ENCODE measurements around the gene DLL4. TPM values are rescaled to one million over a fixed set of nuclear protein-coding genes. Genes with fewer than 3 reads are reported as not detected.

Gene DLL4
- total and polyA plus RNA-seq, 4 donors: 11.8 to 31.8 (median 17.1) TPM

DNA sequence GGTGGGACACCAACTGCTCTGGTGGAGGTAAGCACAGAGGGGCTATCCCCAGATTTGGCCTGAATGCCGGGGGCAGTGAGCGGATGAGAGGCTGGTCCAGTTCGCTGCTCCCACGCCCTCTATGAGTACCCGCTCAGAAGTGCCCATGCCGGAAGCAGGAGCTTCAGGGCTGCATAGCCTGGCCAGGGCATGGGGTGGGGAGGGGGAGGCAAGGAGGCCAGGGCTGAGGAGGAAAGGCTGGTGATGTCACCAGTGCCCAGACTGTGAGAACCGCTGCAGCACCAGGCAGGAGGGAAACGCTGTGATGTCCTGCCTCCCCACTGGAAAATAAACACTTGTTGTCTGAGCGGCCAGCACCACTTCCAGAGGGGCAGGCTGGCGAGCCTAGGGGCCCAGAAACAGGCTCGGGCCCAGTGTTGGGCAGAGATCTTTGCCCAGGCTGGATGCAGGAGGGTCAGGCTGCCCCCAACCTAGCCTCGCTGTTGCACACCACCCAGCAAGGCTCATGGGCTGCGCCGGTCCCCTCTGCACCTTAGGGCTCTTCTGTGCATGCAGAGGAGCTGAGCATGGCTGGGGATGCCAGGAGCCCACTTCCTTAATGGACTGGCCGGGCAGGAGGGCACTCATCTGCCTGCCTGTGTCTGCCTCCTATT is 10.9 kb upstream of the DLL4 start:
- Histone ChIP-seq H3K9me3 (ENCODE audit: control insufficient read depth in 4 of 4, insufficient read depth in 3 of 4, low read length in 3 of 4) (no peaks in the 10 kb centered on the region), H3K9ac (ENCODE audit: insufficient read depth in 1 of 2, low read length in 2 of 2) (no peak overlapping the region), H3K4me1 (ENCODE audit: control insufficient read depth in 5 of 5, insufficient read depth in 5 of 5, low read length in 5 of 5) (peaks cover 0 to 23% (median 16%) of the 10 kb centered on the region in 5 donors), H3K36me3 (ENCODE audit: control insufficient read depth in 4 of 4, insufficient read depth in 4 of 4, low read length in 4 of 4) (no peaks in the 10 kb centered on the region), H3K27me3 (ENCODE audit: control insufficient read depth in 3 of 3, insufficient read depth in 3 of 3, low read length in 2 of 3) (no peaks in the 10 kb centered on the region), H3K27ac (ENCODE audit: low read depth in 1 of 2, low read length in 1 of 2) (peak overlapping the region; percentile 63 to 79), H3K4me3 (no peak overlapping the region)
- peak in 1 of 3 donors; percentile 59 for DNase-seq
- WGBS, 2 donors: 56 to 68% methylated on average over 15 of the region's 15 CpGs
- ATAC-seq (ENCODE audit: insufficient read depth, low FRiP score): no peak
- TF ChIP-seq, protein P1, sequence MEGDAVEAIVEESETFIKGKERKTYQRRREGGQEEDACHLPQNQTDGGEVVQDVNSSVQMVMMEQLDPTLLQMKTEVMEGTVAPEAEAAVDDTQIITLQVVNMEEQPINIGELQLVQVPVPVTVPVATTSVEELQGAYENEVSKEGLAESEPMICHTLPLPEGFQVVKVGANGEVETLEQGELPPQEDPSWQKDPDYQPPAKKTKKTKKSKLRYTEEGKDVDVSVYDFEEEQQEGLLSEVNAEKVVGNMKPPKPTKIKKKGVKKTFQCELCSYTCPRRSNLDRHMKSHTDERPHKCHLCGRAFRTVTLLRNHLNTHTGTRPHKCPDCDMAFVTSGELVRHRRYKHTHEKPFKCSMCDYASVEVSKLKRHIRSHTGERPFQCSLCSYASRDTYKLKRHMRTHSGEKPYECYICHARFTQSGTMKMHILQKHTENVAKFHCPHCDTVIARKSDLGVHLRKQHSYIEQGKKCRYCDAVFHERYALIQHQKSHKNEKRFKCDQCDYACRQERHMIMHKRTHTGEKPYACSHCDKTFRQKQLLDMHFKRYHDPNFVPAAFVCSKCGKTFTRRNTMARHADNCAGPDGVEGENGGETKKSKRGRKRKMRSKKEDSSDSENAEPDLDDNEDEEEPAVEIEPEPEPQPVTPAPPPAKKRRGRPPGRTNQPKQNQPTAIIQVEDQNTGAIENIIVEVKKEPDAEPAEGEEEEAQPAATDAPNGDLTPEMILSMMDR (IDR thresholded peaks at IDR 0.05; ENCODE audit: control extremely low read depth, extremely low read depth): no peak

DNA sequence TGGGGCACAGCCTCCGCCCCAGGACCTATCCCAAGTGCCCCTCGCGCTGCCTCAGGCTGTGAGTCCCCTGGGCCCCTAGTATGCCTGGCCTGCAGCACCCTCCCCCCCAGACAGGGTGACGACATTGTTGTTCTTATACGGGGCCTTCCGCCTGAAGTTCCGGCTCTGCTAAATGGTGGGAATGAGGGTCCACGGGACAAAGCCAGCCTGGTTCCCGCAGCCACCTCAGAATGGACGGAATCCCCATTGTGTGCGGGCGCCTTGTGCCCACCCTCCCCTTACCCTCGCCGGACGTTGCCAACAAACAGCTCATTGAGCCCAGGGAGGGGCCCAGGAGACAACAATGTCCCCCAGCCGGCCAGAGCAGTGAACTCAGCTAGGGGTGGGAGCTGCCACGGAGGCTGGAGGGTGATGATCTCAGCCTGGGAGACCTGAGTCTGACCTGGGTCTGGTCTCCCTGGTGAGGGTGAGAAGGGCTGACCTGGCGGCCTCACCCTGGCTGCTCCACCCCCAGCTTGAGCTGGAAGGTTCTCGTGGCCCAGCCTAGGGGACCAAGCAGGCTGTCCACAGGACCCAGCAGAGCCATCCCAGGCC is 10.2 kb upstream of the DLL4 start:
- Histone ChIP-seq H3K9ac (ENCODE audit: insufficient read depth in 1 of 2, low read length in 2 of 2) (no peak overlapping the region), H3K27me3 (ENCODE audit: control insufficient read depth in 3 of 3, insufficient read depth in 3 of 3, low read length in 2 of 3) (peaks cover 0 to 2% (median 0%) of the 10 kb centered on the region in 3 donors), H3K4me3 (no peak overlapping the region), H3K36me3 (ENCODE audit: control insufficient read depth in 4 of 4, insufficient read depth in 4 of 4, low read length in 4 of 4) (no peaks in the 10 kb centered on the region), H3K4me1 (ENCODE audit: control insufficient read depth in 5 of 5, insufficient read depth in 5 of 5, low read length in 5 of 5) (peaks cover 0 to 23% (median 14%) of the 10 kb centered on the region in 5 donors), H3K9me3 (ENCODE audit: control insufficient read depth in 4 of 4, insufficient read depth in 3 of 4, low read length in 3 of 4) (no peaks in the 10 kb centered on the region), H3K27ac (ENCODE audit: low read depth in 1 of 2, low read length in 1 of 2) (peak overlapping the region; percentile 38 to 79)
- WGBS, 2 donors: 64 to 76% methylated on average over 18 to 19 of the region's 19 CpGs
- peak; percentile 17 for ATAC-seq (ENCODE audit: insufficient read depth, low FRiP score)
- TF ChIP-seq, protein P1 (IDR thresholded peaks at IDR 0.05; ENCODE audit: control extremely low read depth, extremely low read depth): no peak
- peak in 2 of 3 donors; percentile 52 to 64 for DNase-seq

DNA sequence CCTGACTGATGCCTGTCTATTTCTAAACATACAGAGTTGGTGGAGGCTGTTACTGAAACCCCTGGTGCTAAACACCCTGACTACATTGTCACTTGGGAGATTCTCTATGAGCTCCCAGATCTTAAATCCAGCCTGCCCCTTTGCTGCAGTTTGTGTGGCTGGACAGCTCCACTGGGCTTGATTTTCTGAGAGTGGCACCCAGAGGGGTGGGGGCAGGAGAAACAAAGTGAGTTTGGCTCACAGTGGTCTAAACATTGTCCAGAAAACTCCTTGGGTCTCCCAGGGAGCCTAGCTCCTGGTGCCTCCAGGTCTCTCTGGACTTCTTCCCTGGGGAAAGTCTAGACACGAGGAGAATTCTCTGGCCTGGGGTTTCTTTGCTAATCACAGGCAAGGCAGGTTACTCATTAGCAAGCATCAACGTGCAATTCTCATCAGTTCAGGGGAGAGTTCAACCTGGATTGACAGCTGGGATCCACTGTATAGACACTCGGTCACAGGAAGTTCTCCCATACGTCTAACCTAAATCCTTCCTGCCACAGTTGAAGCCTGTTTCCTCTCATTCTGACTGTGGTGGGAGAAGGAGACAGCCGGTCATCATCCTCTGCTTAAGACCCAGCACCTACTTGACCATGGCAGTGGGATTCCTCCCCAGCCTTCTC is 7.1 kb upstream of the DLL4 start:
- Histone ChIP-seq H3K9ac (ENCODE audit: insufficient read depth in 1 of 2, low read length in 2 of 2) (no peak overlapping the region), H3K9me3 (ENCODE audit: control insufficient read depth in 4 of 4, insufficient read depth in 3 of 4, low read length in 3 of 4) (no peaks in the 10 kb centered on the region), H3K36me3 (ENCODE audit: control insufficient read depth in 4 of 4, insufficient read depth in 4 of 4, low read length in 4 of 4) (no peaks in the 10 kb centered on the region), H3K4me3 (no peak overlapping the region), H3K27ac (ENCODE audit: low read depth in 1 of 2, low read length in 1 of 2) (no peak overlapping the region), H3K4me1 (ENCODE audit: control insufficient read depth in 5 of 5, insufficient read depth in 5 of 5, low read length in 5 of 5) (peaks cover 0 to 29% (median 19%) of the 10 kb centered on the region in 5 donors), H3K27me3 (ENCODE audit: control insufficient read depth in 3 of 3, insufficient read depth in 3 of 3, low read length in 2 of 3) (peaks cover 0 to 26% (median 21%) of the 10 kb centered on the region in 3 donors)
- no peak for DNase-seq
- WGBS, 2 donors: 47 to 59% methylated on average over 5 of the region's 5 CpGs
- TF ChIP-seq, protein P1 (IDR thresholded peaks at IDR 0.05; ENCODE audit: control extremely low read depth, extremely low read depth): no peak
- no peak for ATAC-seq (ENCODE audit: insufficient read depth, low FRiP score)

Data from lung (tissue), 12 donors.